ENCODE results near the gene LEFTY1.
"Not testable (repeated sequence)": the region's sequence is repeated elsewhere in the genome, so short reads cannot be mapped to it uniquely, and the experiment has no call there.

LEFTY1 gene

DNA sequence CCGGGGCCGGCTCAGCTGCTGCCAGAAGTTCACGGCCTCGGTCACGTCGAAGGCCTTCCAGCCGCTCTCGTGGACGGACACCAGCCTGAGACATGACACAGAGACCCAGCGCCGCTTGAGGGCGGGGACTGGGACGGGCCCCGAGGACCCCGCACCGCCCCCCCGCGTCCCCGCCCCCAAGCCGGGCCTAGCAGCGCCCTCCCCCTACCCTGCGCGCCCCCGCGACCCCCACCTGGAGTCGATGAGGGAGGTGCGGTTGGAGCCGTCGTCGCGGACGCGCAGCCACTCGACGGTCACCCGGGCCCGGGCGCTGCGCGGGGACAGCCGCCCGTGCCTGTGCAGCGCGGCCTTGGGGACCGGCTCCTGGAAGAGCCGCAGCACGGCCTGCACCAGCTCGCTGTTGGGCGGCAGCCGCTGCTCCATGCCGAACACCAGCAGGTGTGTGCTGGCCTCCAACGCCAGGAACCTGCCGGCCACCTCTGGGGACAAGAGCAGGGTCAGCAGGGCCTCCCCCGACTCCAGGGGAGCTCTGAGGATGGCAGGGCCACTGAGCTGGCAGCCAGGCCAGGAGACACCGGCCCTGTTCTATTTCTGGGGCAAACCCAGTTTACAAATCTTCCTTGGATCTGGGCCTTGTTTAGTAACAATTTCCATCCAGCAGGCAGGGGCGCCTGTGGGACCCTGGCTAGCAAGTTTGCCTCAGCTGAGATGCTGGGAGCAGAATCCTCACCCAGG, 1.2 kb downstream of the LEFTY1 start:
- DNase-seq = not testable (repeated sequence)

DNA sequence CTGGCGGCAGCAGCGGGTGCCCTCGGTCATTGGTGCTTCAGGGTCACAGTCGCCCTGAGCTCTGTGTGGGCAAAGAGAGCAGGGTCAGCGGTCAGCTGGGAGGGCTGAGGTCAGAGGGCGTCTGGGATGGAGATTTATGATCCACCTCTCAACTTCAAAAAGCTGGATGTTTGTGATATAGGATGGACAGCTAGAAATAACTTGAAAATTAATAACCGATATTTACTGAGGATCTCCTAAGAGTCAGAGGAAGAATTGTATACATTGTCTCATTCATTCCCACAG, 2.0 kb downstream of the LEFTY1 start:
- DNase-seq = no peak

DNA sequence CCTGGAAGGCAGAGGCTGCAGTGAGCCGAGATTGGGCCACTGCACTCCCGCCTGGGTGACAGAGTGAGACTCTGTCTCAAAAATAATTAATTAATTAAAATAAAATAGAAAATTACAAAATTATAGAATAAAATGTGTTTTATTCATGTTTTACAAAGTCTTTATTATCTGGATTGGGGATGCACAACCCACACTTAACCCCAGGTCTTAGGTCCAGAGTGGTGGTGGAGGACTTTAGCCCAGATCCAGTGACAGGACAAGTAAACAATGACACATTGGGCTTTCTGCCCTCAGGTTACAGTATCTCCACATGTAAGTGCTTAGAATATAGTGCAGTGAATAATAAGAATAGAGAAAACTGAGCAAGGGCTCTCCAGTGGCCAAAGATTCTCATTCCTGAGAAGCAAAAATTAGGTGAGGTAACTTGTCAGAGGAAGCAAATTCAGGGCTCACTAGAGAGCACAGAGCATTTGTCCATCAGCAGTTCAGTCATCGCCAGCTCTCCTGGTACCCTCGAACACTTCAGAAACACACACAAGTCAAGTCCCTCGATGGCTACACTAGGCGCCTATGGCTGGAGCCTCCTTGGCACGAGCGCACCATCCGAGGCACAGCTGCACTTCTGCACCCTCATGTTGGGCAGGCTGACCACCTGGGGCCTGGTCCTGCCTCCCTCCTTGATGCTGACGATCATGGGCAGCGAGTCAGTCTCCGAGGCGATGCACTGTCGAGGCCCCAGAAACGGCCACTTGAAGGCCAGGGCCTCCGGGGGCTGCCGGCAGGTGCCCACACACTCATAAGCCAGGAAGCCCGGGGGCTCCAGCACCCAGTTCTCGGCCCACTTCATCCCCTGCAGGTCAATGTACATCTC, 2.6 kb downstream of the LEFTY1 start:
- no peak for DNase-seq

DNA sequence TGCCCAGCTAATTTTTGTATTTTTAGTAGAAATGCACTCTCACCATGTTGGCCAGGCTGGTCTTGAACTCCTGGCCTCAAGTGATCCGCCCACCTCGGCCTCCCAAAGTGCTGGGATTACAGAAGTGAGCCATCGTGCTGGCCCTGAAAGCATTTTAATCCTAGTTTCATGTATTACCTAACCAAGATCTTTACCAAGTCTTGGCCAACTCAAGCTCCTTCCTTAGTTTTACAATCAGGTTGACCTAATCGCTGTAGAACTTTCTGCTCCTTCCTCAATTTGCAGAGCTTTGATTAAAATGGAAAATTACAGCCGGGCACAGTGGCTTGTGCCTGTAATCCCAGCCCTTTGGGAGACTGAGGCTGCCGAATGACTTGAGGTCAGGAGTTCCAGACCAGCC, 3.6 kb downstream of the LEFTY1 start:
- DNase-seq = no peak

DNA sequence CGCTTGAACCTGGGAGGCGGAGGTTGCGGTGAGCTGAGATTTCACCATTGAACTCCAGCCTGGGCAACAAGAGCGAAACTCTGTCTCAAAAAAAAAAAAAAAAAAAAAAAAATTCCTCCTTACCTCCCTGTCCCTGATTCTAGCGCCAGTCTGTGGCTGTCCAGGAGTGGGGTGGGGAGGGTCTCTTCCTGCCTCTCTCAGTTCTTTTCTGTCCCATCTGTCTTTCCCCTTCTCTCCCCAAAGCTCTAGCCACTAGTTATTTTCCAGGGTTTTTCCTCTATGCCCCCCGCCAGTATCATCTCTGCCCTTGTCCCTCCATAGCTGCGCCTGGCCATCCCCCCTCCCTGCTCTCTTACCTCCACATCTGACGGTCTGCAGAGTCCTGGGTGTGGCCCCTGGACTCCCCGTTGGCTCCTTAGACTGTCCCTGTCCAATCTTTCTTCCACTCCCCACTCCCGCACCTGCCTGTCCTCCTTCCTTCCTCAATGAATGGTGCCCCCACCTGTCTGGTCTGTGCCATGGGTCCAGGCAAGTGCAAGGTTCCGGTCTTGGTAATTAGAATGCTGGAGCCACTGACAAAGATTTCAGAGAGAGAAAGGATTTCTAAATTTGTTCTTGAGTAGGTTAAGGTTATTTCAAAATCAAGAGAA, 5.2 kb downstream of the LEFTY1 start:
- no peak for DNase-seq

DNA sequence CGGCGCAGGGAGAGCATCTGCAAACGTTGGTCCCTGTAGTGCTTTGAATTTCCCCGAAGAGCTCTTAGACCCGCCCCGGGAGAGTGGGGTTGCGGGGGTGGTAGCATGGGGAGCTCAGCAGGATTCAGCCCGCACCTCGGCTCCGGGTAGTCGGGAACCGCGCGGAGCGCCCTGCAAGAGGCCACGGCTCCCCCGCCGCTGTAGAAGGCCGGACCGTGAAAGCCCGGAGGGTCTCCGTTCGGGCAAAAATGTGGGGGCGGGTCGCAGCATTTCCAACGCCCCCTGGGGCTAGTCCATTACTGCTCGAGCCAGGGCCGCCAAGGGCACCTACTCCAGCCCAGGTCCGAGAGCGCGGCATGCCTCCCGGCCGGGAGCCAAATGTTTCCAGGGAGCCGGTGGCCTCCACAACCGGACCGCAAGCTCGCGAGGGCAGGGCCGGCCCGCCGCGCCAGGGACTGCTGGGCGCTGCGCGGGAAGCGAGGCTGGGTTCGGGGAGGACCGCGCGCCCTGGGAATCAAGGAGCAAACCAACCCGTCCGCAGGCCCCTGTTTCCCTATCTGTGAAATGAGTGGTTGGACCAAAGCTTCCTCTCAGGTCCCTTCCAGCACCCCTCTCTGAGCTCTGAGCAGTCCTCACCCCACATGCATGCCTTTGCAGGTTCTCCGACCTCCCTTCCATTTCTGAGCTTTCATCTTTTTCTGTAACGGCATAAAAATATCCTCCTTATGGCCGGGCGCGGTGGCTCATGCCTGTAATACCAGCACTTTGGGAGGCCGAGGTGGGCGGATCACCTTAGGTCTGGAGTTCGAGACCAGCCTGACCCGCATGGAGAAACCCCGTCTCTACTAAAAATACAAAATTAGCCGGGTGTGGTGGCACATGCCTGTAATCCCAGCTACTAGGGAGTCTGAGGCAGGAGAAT, 6.0 kb downstream of the LEFTY1 start:
- peak; percentile 50 for DNase-seq

DNA sequence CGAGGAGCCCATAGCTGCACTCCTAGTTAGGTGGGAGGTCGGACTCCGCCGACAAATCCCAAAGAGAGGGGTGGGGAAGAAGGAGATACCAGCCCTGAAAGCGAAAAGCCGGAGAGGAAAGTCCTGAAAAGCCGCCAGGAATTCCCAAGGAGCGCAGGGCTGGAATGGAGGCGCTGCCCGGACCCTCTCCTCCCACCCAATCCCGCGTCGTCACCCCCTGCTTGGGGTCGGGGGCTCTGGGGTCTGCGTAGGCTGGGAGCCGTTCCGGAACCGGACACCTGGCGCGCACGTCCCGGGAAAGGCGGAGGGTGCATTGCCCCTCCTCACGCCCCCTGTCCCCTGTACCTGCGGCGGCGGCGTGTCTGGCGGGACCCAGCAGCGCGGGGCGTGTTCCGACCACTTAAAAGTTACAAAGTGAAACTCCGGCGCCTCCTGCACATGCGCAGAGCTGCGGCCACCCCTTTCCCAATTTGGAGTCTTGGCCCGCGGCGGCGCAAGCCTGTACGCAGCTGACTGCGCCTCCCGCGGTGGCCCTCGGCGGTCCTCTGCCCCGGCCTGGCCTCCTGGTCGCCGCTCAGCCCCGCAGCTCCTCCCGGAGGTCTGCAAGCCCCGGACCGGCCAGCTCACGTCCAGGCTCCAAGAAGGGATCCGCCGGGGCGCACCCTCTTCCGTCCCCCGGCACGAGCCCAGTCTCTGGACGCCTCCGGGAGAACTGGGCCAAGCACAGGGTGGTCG, 6.8 kb downstream of the LEFTY1 start, which contains the start of gene TMEM63A:
TSS of gene TMEM63A (minus strand) at position 422 of the 735 bp plus-strand sequence. CDS start 4,800 bp downstream, outside the sequence.
- peak; percentile 66 for DNase-seq

DNA sequence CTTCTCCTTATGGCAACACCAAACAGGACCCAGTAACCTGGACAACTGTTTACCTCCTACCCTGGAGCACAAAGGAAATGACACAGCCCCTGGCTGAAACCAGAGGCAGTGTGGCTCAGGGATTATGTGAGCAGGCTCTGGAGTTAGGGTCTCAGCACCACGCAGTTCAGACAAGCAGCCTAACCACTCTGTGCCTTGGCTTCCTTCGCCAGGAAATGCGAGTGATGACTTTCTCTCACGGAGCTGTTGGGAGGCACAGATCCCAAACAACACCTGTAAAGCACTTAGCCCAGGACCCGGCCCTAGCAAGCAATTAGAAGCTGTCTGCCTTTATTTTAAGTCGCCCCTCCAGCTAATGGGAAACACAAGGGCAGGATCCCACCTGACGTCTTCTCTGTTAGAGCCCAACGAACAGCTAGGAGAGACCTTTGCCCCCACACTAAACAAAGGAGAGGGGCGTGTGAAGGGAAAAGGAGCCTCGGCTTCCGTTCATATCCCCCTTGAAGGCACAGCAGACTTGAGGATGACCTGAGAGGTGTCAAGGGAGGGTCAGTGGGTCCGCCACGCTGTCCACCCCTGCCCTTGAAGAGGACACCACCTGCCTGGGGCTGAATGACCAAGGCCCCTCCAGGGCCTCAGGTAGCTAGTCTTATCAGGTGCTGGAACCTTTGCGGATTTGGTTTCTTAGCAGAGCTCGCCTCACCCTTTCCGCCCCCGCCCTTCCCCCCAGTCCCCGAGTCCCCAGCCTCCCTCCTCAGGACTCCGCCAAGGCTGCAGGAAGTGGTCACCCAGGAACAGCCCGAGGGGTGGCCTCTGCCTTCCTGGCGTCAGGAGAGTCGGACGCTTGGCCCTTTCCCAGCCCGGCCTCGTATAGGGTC, 7.6 kb downstream of the LEFTY1 start:
- DNase-seq = no peak

DNA sequence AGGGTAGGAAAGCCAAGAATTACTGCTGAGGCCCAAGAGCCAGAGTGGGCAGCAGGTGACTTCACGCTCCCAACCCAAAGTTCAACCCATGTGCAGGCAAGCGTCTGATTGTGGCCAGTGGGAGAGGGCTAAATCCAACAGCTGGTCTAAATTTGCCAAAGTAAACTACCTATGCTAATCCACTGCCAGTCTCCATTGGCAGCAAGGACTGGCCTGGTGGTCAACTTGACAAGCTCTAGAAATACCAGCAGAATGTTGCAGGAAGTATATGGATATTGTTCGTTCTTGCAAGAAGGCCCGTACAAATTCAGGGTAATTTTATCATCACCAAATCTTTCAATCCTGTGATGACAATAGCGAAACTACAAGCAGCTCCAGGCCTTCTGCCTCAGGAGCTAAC, 8.3 kb downstream of the LEFTY1 start:
- no peak for DNase-seq

DNA sequence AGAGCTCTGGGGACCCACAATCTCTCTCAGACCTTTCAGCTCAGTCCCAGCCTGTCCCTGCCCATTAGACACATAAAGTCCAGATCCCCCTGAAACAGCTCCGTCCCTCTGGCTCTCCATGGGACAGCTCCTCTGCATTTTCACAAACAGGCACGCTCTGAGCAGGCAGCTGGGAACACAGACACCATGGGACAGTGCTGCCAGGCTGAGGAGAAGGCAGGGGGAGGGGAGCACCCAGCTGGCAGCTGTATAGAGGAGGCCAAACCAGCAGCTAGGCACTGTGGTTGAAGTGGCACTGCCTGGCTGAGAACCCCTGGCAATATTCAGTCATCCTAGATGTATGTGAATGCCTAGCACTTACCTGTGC, 8.7 kb downstream of the LEFTY1 start:
- DNase-seq = no peak

DNA sequence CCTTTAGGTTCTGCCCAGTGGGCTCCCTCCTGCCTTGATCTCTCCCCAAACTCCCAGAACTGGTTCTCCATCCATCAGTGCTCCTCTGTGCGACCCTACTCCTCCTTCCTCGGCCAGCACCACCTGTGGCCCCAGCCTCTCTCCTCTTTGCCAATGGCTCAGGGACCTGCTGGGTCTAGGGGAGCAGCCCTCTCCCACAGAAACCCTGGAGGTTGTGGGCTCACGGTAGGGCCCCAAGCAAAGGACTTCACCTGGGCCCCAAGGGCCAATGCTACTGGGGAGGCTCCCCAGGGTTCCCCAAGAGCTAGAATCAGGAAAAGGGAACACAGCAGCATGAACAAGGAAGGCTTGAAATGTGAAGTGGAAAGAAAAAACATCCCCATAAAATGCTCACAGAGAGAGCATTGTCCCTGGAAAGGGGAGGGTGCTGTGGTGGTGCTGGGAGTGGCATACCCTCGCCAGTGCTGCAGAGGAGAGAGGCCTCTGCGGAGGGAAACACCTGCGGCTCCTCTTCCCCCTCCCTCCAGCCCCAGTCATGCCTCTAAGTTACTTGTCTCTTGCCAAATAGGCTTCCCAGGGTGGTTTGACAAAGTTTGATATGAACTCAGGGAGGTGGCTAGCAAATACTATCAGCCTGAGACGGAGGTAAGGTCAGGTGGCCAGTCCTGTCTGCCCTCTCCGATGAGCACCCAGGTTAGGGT, 9.3 kb downstream of the LEFTY1 start:
- DNase-seq = no peak

DNA sequence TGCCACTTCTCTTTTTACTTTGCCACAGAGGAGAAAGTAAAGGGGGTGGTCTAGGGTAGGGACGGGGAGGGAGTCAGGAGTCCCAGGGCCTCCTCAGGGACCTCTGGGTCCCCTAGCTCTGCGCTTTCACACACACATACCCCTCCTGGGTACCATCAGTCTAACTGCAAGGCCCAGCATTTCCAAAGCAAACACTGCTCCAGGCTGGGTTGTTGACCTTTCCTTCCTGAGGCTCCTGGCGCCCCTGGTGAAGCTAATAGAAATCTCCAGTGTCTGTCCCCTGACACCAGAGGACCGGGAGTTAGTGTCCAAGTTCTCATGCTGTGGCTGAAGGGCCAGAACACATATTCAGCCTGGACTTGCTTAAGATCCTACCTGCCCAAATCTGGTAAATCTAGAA, 10.7 kb downstream of the LEFTY1 start:
- DNase-seq = peak; percentile 39

DNA sequence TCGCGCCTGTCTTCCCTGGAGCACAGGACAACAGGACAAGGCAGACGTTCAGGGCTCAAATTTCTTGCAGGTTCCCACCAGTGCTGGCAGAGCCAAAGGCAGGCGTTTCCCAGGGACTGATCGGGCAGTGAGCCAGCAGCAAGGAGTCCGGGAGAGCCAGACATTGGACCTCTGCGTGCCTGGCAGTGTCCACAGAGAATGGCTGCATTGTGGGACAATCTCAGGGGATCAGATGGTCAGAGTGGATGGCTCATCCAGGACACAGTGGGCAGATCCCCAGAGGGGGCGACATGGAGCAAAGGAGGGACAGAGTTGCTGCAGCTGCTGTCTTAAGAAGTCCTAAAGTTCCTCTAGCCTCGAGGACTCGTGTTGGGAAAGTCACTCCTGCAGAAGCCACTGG, 11.4 kb downstream of the LEFTY1 start:
- DNase-seq = peak; percentile 65

DNA sequence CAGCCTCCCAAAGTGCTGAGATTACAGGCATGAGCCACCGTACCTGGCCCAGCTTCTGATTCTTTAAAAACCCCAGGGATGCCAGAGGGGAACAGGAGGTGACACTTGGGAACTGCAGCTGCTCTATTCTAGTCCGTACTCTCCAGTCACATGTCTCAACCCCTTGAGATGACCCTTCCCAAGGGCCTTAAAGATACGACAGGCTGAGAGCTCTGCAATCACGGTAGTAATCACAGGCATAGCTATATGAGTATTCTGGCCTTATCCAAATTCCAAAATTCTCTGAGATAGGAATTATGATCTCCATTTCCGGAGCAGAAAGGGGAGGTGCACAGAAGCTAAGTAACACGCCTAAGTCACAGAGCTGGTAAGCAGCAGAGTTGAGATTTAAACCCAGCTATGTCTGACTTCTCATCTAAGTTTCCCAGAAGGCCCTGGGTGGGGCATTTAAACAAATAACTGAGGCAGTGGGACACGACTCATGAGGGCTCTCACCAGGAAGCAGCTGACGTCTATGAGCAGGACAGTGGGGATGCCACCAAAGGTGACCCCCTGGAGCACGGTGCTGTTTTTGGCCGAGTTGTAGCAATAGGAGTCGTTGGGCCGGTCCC, 11.9 kb downstream of the LEFTY1 start:
- DNase-seq = no peak

DNA sequence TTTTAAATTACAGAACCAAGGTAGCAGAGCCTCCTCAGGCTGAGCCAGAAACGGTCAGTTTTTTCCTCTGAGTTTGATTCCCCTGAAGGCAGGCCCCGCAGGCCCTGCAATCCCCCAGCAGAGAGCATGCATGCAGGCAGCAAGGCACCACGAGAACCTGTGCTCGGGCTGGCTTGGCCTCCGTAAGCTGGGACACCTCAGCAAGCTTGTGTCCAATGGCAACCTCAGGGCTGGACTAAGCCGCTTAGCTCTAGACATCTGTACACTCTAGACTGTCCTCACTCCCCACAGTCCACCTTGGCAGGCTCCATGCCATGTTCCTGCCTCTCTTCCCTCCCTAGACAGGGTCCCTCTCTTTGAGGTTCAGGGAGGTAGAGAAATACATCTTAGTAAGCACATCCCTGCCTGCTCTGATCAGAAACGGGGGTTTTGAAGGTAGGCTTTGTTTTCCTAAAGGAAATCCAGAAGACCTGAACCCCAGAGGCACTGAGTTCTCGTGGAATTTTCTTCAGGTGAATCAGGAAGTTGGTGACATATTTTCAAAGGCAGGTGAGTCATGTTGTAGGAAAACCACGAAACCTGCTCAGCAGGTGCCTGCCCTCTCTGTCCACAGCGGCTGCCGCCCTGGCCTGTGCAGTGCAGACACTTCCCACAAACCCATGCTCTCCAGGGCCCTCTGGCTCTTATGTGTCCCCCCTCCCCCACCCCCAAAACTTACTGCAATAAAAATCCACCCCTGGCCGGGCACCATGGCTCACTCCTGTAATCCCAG, 13.7 kb downstream of the LEFTY1 start:
- peak; percentile 33 for DNase-seq

DNA sequence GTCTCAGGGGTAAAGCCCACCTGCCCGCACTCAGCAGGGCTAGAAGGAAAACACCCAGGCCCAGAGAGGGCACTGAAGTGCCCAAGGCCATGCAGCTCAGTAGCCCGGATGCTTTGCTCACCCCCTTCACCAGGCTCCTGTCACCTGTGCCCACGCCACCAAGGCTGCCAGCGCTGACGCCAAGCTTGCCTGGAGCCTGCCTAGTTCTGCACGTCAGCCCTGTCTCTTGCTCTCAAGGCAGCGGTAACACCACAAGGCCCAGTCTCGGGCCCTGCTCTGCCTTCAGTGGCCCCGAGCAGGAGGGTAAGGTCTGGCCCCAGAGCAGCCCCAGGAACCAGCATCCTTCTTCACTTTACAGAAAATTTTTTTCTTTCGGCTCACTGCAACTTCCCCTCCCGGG, 14.5 kb downstream of the LEFTY1 start:
- DNase-seq = no peak

DNA sequence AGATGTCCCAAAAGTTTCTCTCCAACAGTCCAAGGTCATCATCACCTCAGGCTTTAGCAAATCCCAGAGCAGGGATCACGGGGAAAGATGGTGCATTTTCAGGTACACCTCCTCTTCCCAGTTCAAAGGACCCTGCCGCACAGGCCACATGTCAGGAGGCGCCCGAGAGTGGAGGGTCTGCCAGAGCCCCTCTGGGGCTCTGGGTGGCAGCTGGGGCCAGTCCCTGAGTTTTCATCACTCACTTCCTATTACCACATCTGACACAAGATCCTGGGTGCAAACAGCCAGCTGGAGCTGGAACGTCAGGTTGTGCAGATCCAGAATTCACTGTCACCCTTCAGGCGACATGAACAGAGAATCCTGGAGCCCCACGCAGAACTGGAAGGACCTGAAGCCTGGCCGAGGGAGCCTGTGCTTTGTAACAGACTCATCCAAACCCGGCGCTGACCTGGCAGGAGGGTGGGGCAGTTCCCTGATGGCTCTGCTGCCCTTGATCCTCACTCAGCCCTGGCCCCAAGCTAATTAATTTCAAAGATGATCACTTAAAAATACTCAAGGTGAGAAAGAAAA, 15.6 kb downstream of the LEFTY1 start:
- no peak for DNase-seq

DNA sequence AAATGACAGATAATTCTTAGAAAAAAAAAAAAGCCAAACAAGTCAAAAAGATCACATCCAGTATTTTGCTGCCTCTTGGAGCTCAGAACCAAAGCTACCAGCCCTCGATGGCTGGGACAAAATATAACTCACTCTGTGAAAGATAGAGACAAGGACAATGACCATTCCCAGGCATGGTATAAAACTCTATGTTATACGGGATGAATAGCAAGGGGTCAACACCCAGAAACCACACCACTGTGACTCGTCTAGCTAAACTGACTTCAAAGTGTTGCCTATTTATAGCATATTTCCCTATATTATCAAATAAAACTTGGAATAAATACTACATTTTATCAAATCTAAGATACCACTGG, 16.9 kb downstream of the LEFTY1 start:
- DNase-seq = no peak

Data from NCI-H69 (cell line).